ENCODE measurements around the gene PSD4. TPM values are rescaled to one million over a fixed set of nuclear protein-coding genes. Genes with fewer than 3 reads are reported as not detected.

Gene PSD4
- total and polyA plus RNA-seq, 4 experiments from 2014 or later: 11.9 to 101 (median 66.4) TPM

DNA sequence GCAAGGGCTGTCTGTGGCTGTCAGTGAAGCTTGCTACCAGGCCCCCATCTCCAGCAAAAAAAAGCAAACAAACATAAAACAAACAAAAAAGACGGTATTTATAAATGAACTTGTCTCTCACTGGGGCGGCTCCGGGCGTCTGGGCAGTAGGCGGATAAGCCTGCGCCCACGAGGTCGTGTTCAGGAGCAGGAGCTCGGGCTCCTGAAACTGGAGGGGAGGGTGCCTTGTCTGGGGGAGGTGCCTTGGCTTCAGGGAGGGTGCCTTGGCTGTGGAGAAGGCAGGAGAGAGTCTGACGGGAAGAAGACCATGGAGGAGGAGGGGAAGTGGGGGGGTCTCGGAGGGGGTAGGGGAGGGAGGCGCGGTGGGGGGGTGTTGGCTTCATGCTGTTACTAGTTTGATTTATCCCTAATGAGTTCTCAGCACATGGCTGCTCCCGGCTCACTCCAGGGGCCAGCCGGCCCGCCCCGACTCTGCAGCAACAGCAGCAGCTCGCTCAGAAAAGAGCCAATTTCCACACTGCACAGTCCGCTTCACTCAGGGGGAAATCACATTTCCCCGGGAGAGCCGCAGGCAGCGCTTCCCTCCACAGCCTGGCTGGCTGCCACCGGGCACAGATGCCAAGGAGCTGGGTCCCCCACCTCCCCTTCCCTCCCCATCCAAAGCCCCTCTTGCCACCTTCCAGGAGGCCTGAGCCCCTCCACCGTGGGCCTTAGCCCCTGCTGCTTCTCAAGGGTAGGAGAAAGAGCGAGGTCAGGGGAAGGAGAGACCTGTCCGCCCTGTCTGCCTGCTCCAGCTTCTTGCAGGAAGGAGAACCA lies 38.7 kb downstream of the PSD4 start:
- ChIA-PET POLR2A (ENCODE audit: partially characterized antibody) (no interaction called here), CTCF (ENCODE audit: partially characterized antibody) (interaction anchor here (1.5 to 3.1 kb wide), 2 partner anchors 10 to 74 kb away, joined by 3 to 9 read pairs; no protein-coding TSS in a partner anchor)
- Histone ChIP-seq H3K27ac (ENCODE audit: low read depth, low read length) (no peak overlapping the region), H3K36me3 (ENCODE audit: insufficient read depth, low read length) (no peaks in the 10 kb centered on the region), H3K9me3 (ENCODE audit: control insufficient read depth in 1 of 2, low read length in 2 of 2) (no peaks in the 10 kb centered on the region), H3K4me1 (ENCODE audit: insufficient read depth, low read length) (peaks cover 2% of the 10 kb centered on the region), H3K4me3 (ENCODE audit: low read length in 2 of 2) (no peak overlapping the region), H3K27me3 (ENCODE audit: insufficient read depth, low read length) (no peaks in the 10 kb centered on the region)
- Mint-ChIP-seq H3K27ac (peak overlapping the region in 1 of 7 donors; percentile 19), H3K4me1 (peaks cover 1 to 14% (median 5%) of the 10 kb centered on the region in 4 donors), H3K4me3 (no peak overlapping the region), H3K36me3 (no peaks in the 10 kb centered on the region), H3K27me3 (no peaks in the 10 kb centered on the region), H3K9me3 (peaks cover 0 to 3% (median 0%) of the 10 kb centered on the region in 8 donors)
- DNase-seq: no peak
- intact Hi-C loops (cut with micrococcal nuclease): no loop called here

DNA sequence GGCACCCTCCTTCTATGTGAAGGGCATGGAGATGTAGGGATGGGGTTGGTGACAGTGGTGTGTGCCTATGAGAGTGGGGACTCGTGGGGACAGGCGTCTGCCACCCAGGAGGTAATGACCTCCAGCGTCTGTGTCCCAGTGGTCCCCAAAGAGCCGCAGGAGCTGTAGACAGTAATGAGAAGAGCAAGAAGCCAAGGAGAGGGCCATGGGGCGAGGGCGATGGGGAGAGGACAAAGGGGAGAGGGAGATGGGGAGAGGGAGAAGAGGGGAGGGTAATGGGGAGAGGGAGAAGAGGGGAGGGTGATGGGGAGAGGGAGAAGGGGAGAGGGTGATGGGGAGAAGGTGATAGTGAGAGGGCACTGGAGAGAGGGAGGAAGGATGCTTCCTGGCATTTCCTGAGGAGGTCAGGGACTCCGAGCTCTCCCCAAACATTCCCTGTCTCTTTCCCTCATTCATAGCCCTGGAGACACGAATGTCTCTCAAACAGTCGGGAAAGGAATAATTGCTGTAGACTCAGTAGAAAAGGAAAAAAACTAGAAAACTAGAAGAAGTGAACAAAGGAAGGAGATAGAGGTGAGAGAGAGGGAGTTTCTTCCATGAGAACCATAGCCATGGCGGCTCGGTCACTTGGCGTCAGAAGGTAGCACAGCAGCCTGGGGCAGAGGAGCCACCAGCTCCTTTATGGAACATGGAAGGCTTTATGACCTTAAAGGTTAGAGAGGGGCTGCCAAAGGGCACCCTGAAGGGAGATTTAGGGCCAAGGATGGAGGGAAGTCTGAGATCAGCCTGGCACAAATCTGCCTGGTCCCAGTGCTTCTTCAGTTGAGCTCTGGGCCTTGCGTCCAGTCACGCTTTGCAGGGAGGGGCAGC lies 39.5 kb downstream of the PSD4 start:
- H3K9me3 Mint-ChIP-seq: peaks cover 0 to 3% (median 0%) of the 10 kb centered on the region in 8 donors
- H3K36me3 Mint-ChIP-seq: no peaks in the 10 kb centered on the region
- peaks cover 5 to 14% (median 11%) of the 10 kb centered on the region in 4 donors for H3K4me1 Mint-ChIP-seq
- Histone ChIP-seq H3K27ac (ENCODE audit: low read depth, low read length) (no peak overlapping the region), H3K4me3 (ENCODE audit: low read length in 2 of 2) (no peak overlapping the region), H3K36me3 (ENCODE audit: insufficient read depth, low read length) (no peaks in the 10 kb centered on the region), H3K4me1 (ENCODE audit: insufficient read depth, low read length) (peaks cover 10% of the 10 kb centered on the region), H3K9me3 (ENCODE audit: control insufficient read depth in 1 of 2, low read length in 2 of 2) (no peaks in the 10 kb centered on the region), H3K27me3 (ENCODE audit: insufficient read depth, low read length) (no peaks in the 10 kb centered on the region)
- ChIA-PET CTCF (ENCODE audit: partially characterized antibody) (interaction anchor here (0.7 to 3.1 kb wide), 6 partner anchors 8 to 78 kb away, joined by 3 to 9 read pairs (median 3); no protein-coding TSS in a partner anchor), POLR2A (ENCODE audit: partially characterized antibody) (interaction anchor here (1.1 kb wide), 1 partner anchor 22 kb away, joined by 3 read pairs; no protein-coding TSS in a partner anchor)
- H3K4me3 Mint-ChIP-seq: no peak overlapping the region
- no peak for DNase-seq
- intact Hi-C loops (cut with micrococcal nuclease): no loop called here
- no peaks in the 10 kb centered on the region for H3K27me3 Mint-ChIP-seq
- H3K27ac Mint-ChIP-seq: peak overlapping the region in 1 of 7 donors; percentile 57

DNA sequence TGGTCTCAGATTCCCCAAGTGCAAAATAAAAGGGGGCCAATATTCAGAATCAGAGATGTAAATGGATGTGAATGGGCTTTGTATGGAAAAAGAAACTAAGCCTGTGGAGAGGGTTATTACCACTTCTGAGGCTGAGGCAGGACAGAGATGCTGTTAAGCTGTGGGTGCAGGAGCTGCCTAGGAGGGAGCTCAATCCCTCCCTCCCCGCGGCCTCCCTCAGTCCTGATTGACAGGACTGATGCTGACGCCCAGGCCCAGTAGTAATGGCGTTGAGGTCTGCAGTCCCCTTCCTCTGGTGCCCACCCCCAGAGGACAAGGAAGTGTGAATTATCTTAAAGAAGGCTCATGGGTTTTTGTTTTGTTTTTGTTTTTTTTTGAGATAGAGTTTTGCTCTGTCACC lies 40.4 kb downstream of the PSD4 start:
- Histone ChIP-seq H3K27ac (ENCODE audit: low read depth, low read length) (no peak overlapping the region), H3K36me3 (ENCODE audit: insufficient read depth, low read length) (no peaks in the 10 kb centered on the region), H3K4me1 (ENCODE audit: insufficient read depth, low read length) (peaks cover 10% of the 10 kb centered on the region), H3K4me3 (ENCODE audit: low read length in 2 of 2) (no peak overlapping the region), H3K27me3 (ENCODE audit: insufficient read depth, low read length) (no peaks in the 10 kb centered on the region), H3K9me3 (ENCODE audit: control insufficient read depth in 1 of 2, low read length in 2 of 2) (no peaks in the 10 kb centered on the region)
- H3K4me3 Mint-ChIP-seq: no peak overlapping the region
- POLR2A ChIA-PET (ENCODE audit: partially characterized antibody): interaction anchor here (1.1 kb wide), 1 partner anchor 21 kb away, joined by 3 read pairs; no protein-coding TSS in a partner anchor
- no peak overlapping the region for H3K27ac Mint-ChIP-seq
- H3K4me1 Mint-ChIP-seq: peaks cover 9 to 18% (median 13%) of the 10 kb centered on the region in 4 donors
- peaks cover 0 to 3% (median 0%) of the 10 kb centered on the region in 8 donors for H3K9me3 Mint-ChIP-seq
- intact Hi-C loops (cut with micrococcal nuclease): no loop called here
- CTCF ChIA-PET (ENCODE audit: partially characterized antibody): interaction anchor here (0.7 to 1.6 kb wide), 4 partner anchors 9 to 79 kb away, joined by 3 read pairs; no protein-coding TSS in a partner anchor
- no peaks in the 10 kb centered on the region for H3K27me3 Mint-ChIP-seq
- DNase-seq: no peak
- no peaks in the 10 kb centered on the region for H3K36me3 Mint-ChIP-seq

DNA sequence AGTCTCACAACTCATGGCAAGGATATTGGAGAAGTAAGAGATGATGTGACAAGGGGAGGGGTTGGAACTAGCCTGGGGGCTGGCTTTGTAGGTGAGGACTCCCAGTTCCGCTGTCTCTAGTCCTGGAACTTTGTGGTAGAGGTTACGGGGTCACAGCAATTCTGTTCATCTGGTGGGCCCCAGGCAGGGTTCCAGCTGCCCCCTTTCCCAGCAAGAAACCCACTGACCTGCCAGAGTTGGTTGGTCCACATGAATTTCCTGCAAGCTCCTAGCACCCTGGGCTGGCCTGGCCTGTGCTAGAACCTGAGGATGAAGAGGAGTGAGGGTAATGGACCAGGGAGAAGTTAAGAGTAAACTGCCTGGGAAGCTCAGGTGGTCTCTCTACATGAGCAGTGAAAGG lies 41.3 kb downstream of the PSD4 start:
- Histone ChIP-seq H3K4me1 (ENCODE audit: insufficient read depth, low read length) (peaks cover 10% of the 10 kb centered on the region), H3K9me3 (ENCODE audit: control insufficient read depth in 1 of 2, low read length in 2 of 2) (no peaks in the 10 kb centered on the region), H3K27ac (ENCODE audit: low read depth, low read length) (no peak overlapping the region), H3K4me3 (ENCODE audit: low read length in 2 of 2) (no peak overlapping the region), H3K36me3 (ENCODE audit: insufficient read depth, low read length) (no peaks in the 10 kb centered on the region), H3K27me3 (ENCODE audit: insufficient read depth, low read length) (no peaks in the 10 kb centered on the region)
- CTCF ChIA-PET (ENCODE audit: partially characterized antibody): no interaction called here
- Mint-ChIP-seq H3K4me1 (peaks cover 9 to 18% (median 13%) of the 10 kb centered on the region in 4 donors), H3K27me3 (no peaks in the 10 kb centered on the region), H3K27ac (no peak overlapping the region), H3K4me3 (no peak overlapping the region), H3K9me3 (no peaks in the 10 kb centered on the region), H3K36me3 (no peaks in the 10 kb centered on the region)
- POLR2A ChIA-PET (ENCODE audit: partially characterized antibody): interaction anchor here (0.9 kb wide), 1 partner anchor 77 kb away, joined by 3 read pairs; no protein-coding TSS in a partner anchor
- DNase-seq: no peak
- intact Hi-C loops (cut with micrococcal nuclease): no loop called here

DNA sequence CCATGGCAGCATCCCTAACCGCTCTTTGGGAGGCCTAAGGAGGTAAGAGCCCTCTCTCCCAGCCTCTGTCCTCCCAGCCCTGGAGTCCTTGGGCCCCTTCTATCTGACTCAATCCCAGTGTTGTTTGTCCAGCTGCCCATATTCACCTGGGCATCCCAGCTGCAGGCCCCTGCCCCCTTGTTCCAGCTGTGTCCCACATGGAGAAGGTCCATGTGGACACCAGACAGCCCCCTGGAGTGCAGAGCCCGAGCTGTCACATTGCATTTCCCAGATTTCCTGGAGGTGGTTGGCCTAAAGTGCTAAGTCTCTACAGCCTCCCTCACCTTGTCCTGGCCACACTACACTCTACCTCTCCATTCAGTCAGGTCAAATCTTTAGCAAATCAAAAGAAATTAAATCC lies 42.5 kb downstream of the PSD4 start:
- CTCF ChIA-PET (ENCODE audit: partially characterized antibody): interaction anchor here (1.4 to 1.9 kb wide), 5 partner anchors 13 to 468 kb away, joined by 3 to 18 read pairs (median 7); no protein-coding TSS in a partner anchor
- H3K9me3 ChIP-seq (ENCODE audit: control insufficient read depth in 1 of 2, low read length in 2 of 2): no peaks in the 10 kb centered on the region
- H3K4me1 ChIP-seq (ENCODE audit: insufficient read depth, low read length): peaks cover 10% of the 10 kb centered on the region
- DNase-seq: no peak
- Mint-ChIP-seq H3K4me1 (peaks cover 9 to 18% (median 13%) of the 10 kb centered on the region in 4 donors), H3K9me3 (no peaks in the 10 kb centered on the region), H3K4me3 (no peak overlapping the region), H3K27ac (peak overlapping the region in 1 of 7 donors; percentile 29), H3K36me3 (no peaks in the 10 kb centered on the region), H3K27me3 (no peaks in the 10 kb centered on the region)
- POLR2A ChIA-PET (ENCODE audit: partially characterized antibody): interaction anchor here (2.3 kb wide), 1 partner anchor 11 kb away, joined by 13 read pairs; no protein-coding TSS in a partner anchor
- intact Hi-C loops (cut with micrococcal nuclease): no loop called here
- H3K27ac ChIP-seq (ENCODE audit: low read depth, low read length): no peak overlapping the region
- H3K27me3 ChIP-seq (ENCODE audit: insufficient read depth, low read length): no peaks in the 10 kb centered on the region
- H3K36me3 ChIP-seq (ENCODE audit: insufficient read depth, low read length): no peaks in the 10 kb centered on the region
- H3K4me3 ChIP-seq (ENCODE audit: low read length in 2 of 2): no peak overlapping the region

DNA sequence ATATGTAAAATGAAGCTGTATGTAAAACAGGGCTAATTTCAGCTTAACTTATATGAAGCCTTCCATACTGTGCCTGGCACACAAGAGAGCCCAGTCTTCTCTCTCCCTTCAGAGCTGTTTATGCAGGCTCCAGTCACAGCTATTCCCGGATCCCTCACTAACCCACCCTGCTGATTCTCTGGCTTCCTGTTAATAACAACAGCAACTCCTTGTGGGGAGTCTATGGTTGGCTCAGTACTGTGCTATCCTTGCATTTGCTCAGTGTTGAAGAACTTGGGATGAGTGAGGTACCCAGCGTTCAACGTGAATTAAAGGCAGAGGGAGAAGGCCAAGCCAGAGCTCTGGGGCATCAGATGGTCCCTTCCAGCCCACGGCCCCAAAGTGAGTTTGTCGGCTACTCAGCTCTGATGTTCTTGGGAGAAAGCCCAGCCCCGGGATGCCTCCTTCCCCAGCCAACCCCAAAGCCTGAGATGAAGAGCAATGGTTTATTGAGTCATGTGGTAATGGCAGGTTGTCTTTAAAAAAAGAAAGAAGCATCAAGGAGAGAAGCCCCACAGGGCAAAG lies 43.2 kb downstream of the PSD4 start:
- no peaks in the 10 kb centered on the region for H3K27me3 ChIP-seq (ENCODE audit: insufficient read depth, low read length)
- H3K4me1 ChIP-seq (ENCODE audit: insufficient read depth, low read length): peaks cover 10% of the 10 kb centered on the region
- no peak overlapping the region for H3K27ac ChIP-seq (ENCODE audit: low read depth, low read length)
- no peak for DNase-seq
- H3K36me3 ChIP-seq (ENCODE audit: insufficient read depth, low read length): no peaks in the 10 kb centered on the region
- ChIA-PET CTCF (ENCODE audit: partially characterized antibody) (interaction anchor here (1.0 to 1.9 kb wide), 8 partner anchors 13 to 469 kb away, joined by 3 to 18 read pairs (median 5); no protein-coding TSS in a partner anchor), POLR2A (ENCODE audit: partially characterized antibody) (interaction anchor here (1.1 to 2.3 kb wide), 2 partner anchors 11 to 12 kb away, joined by 4 to 13 read pairs; no protein-coding TSS in a partner anchor)
- no peak overlapping the region for H3K4me3 ChIP-seq (ENCODE audit: low read length in 2 of 2)
- peaks cover 9 to 18% (median 13%) of the 10 kb centered on the region in 4 donors for H3K4me1 Mint-ChIP-seq
- no peaks in the 10 kb centered on the region for H3K9me3 ChIP-seq (ENCODE audit: control insufficient read depth in 1 of 2, low read length in 2 of 2)
- peak overlapping the region in 1 of 7 donors; percentile 48 for H3K27ac Mint-ChIP-seq
- H3K9me3 Mint-ChIP-seq: no peaks in the 10 kb centered on the region
- intact Hi-C loops (cut with micrococcal nuclease): no loop called here
- no peaks in the 10 kb centered on the region for H3K36me3 Mint-ChIP-seq
- no peaks in the 10 kb centered on the region for H3K27me3 Mint-ChIP-seq
- no peak overlapping the region for H3K4me3 Mint-ChIP-seq

All from CD4-positive, alpha-beta memory T cell (primary cell).